UCSD-AML1 (cell line): ENCODE data around the gene CLRN3.

Experiments used
- DNase-seq: peaks from one replicate; lab custom pipeline; 2025; ENCODE audit not compliant: unreplicated experiment; lab: John Stamatoyannopoulos, UW

Gene CLRN3

DNA sequence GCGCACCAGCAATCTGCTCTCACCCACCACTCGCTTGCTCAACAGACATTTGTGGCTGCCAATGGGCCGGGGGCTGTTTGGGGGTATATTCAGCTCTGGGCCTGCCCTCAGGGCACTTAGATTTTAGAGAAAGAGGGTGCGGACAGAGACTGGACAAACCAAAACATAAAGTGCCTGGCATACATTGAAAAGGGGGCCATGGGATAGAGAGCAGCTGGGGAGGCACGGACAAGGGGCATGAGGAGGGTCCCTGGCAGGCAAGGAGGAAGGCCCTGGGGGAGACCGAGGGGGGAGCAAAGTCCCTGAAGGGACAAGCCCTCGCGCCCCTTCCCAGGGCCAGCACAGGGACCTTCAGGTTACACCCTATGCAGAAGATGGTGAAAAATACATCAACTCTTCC lies 43.5 kb downstream of the CLRN3 start:
- no peak for DNase-seq

DNA sequence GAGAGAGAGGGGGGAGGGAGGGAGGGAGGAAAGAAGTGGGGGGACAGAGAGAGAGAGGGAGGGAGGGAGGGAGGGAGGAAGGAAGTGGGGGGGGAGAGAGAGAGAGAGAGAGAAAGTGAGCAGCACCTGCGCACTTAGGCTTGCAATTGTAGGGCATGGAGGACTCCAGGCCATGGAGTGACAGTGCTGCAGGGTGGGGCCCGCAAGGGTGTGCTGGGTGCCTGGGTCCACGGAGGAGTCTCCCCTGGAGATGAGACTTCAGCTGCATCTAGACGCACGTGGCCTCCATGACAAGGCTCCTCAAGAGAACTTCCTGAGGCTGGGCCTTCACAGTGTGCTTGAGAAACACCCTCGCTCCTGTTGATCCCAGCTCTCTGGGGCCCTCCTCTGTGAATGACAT lies 44.5 kb downstream of the CLRN3 start:
- DNase-seq = no peak

DNA sequence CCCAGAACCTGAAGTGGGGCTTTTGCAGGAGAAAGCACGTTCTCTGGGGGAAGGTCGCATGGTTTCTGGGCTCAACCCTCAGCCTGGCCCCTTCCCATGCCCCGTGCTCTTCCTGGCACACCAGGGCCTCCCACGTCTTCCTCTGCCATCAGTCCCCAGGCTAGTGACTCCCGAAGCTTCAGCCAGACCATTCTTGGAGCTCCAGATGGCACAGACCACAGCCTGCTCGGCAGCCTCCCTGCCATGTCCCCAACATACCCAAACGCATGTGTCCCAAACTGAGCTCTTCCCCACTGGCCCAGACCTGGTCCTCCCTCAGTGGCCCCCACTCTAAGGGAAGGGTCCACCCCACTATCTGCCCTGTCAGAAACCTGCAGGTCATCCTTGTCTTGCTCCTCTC lies 47.0 kb downstream of the CLRN3 start:
- DNase-seq = no peak

DNA sequence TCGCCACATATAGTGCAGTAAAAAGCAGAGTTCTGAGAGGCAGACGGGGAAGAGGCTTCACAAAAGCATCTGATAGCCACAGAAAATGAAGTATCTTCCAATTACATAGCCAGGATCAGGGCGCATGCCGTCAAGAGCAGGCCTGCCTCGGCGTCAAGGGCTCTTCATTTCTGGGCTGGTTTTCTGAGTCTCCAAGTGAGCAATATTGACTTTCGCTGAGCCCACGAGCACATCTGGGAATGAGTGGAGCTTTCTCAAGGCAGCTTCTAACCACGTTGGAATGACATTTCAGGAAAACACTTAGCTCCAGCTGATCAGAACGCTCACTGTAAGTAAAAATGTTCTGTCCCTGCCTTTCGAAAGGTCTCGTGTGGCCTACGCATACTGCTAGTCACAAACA lies 51.9 kb downstream of the CLRN3 start:
- no peak for DNase-seq

DNA sequence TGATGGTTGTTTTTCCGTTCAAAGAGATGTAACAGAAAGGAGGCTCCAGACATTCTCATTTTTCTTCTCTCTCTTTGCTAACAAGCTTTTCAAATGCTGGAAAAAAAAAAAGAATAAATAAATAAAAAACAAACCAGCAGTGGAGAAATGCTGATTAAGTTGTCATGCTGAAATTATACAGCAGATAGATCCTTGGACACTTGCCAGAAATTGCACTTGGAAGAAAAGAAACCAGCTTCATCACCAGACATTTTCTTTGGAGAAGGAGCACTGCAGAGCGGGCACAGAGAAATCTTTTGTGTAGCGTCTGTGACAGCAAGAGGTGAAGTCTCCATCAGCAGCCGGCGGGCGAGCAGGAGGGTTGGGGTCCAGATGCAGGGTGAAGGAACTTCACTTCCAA lies 55.8 kb downstream of the CLRN3 start:
- DNase-seq = no peak

DNA sequence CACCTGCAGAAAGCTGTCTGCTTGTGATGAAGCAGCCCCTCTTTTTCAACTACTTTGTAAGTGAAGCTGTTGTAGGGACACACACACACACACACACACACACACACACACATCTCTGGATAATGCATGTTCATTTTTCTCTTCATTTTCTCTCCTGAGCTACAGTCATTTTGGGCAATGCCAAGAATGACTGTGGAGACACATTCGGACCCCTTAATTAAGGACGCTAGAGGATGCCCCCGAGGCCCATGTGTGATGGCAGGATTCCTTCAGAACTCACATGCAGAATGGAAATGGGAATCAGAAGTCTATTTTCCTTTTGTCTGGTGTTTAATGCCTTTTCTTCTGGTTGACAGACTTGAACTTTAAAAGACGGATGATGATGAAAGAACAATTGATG lies 56.6 kb downstream of the CLRN3 start:
- no peak for DNase-seq

DNA sequence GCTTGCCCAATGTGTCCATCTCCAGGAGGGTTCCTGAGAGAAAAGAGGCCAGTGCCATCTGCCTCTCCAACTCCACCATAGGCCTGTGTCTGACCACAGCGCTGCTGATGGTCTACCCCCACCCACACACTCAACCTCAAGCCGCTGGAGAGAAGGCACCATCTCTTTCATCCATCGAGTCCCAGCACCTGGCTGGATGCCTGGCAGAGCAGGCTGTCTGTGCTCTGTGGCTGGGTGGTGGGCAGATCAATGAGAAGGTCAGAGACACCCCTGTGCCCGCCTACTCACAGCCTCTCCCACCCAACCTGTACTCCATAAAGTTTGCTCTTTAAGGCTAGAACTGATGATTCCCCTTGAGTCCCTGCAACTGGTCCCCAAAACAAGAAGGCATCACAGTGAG lies 58.0 kb downstream of the CLRN3 start:
- DNase-seq = no peak

DNA sequence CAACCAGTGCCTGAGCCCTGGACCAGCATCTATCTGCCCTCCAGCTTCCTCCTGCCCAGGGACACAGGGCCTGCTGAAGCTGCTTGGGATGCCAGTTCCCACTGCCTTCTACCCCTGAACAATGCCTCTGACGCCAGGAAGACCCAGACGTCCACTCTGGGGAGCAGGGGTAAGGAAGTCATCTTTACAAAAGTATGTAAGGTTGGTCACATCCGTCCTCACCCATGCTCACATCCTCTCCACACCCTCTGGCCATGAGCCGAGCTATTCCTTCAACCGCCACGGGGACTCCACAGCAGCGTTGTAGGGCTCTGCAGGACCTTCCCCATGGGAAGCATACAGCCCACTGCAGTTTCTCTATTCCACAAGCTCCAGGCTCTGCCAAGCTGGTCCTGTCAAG lies 58.5 kb downstream of the CLRN3 start:
- DNase-seq = no peak

DNA sequence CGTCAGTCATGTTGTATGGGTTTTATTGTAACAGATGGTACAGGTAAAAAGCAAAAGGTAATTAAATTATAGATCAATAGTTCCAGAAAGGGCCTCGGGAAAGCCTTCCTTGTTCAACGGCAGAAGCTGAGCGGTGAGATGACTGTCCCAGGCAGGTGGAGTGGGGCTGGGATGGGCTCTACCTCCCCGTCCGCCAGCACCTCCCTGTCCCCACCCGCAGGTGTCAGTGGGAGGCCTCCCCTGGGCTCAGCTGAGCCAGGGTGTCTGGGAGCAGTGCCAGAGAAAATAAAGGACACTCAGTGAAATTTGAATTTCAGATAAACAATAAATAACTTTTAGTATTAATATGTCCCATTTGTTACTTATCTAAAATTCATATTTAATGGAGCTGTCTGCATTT lies 58.9 kb downstream of the CLRN3 start:
- DNase-seq = no peak

DNA sequence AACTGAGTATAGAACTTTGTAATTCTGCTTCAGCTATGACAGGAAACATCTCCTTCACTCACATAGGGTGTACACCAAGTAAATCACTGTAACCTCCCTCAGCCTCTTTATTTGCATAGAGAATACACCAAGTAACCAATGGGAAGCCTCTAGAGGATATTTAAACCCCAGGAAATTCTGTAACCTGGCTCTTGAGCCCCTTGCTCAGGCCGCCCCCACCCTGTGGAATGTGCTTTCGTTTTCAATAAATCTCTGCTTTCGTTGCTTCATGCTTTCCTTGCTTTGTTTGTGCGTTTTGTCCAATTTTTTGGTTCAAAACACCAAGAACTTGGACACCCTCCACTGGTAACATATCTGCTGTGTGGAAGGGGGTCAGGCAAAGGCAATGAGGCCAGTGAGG lies 60.2 kb downstream of the CLRN3 start:
- no peak for DNase-seq

DNA sequence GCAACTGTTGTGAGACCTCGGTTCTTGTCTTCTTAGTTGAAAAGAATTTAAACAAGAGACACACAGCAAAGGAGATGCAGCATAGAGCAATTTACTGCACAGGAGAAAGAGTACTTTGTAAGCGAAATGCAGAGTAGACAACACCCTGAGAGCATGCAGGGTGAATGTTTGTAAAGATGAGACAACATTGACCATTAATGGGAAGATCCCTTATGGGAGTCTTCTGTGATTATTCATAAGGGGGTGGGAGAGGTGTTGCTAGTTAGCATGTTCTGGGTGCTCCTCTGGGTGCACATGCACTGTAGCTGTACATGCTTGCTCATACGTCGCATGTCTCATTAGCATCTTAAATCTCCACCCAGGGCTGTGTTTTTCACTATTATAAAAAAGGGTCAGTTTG lies 62.3 kb downstream of the CLRN3 start:
- DNase-seq = no peak
